NCI-H1417 (cell line): ENCODE results near the gene PRDM2.

Experiments used
- DNase-seq, 3 experiments: peaks; one replicate each; lab custom pipeline; 2025; lab: John Stamatoyannopoulos, UW

PRDM2 gene

GRCh38 chr1:13838236-13838635 lies 138.2 kb downstream of the PRDM2 start:
- no peak for DNase-seq

DNA sequence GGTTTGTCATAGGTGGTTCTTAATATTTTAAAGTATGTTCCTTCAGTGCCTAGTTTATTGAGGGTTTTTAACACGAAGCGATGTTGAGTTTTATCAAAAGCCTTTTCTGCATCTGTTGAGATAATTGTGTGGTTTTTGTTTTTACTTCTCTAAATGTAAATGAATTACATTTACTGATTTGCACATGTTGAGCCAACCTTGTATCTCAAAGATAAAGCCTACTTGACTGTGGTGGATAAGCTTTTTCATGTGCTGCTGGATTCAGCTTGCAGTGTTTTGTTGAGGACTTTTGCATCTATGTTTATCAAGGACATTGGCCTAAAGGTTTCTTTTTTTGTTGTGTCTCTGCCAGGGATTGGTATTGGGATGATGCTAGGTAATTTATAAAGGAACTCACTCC lies 142.5 kb downstream of the PRDM2 start:
- no peak for DNase-seq

DNA sequence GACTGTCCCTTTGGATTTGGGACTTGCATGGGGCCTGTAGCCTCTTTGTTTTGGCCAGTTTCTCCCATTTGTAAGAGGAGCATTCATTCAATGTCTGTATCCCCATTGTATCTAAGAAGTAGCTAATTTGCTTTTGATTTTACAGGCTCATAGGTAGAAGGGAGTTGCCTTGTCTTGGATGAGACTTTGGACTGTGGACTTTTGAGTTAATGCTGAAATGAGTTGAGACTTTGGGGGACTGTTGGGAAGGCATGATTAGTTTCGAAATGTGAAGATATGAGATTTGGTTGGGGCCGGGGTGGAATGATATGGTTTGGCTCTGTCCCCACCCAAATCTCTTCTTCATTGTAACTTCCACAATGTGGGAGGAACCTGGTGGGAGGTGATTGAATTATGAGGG lies 151.7 kb downstream of the PRDM2 start:
- DNase-seq: no peak

GRCh38 chr1:13855554-13855953 lies 155.6 kb downstream of the PRDM2 start:
- no peak for DNase-seq

- DNase-seq: peak in 1 of 3 experiments; percentile 2
Measured at GRCh38 chr1:13860031-13860430, 160.0 kb downstream of the PRDM2 start.

DNA sequence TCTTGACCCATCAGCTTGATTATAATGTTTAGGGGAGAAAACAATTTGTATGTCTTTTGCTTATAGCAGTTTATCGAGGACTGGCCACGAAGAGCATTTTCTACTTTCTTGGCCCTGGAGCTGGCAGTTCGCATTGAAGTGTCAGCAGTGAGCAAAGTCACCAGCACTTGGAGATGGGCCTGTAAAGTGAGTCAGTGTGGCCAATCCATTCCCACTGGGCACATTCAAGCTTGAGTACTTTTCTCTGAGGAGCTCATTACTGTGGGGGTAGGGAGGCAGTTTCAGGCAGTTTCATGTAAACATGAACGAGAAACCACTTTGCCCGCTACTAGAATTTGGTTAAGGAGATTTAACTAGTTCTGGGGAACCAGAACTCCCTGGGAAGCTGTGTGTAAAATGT lies 164.8 kb downstream of the PRDM2 start:
- DNase-seq: peak in 1 of 3 experiments; percentile 25

- no peak for DNase-seq
Measured at GRCh38 chr1:13865851-13866250, 165.9 kb downstream of the PRDM2 start.

DNA sequence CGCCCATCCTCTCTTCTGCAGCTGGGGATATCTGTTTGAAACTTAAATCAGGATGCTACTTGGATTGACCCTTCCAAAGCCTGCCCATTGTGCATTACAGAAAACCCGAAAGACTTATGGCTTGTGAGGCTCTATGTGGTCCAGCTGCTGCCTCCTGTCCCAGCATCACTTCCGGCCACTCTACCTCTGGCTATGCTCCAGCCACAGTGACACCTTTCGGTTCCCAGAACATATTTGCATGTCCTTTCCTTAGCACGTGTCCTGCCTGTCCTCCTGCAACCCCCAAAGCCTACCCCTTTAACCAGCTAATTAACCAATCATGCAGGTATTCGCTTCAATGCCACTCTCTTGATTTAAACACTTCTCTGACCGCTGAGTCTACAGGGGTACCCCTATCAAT lies 167.6 kb downstream of the PRDM2 start:
- no peak for DNase-seq

DNA sequence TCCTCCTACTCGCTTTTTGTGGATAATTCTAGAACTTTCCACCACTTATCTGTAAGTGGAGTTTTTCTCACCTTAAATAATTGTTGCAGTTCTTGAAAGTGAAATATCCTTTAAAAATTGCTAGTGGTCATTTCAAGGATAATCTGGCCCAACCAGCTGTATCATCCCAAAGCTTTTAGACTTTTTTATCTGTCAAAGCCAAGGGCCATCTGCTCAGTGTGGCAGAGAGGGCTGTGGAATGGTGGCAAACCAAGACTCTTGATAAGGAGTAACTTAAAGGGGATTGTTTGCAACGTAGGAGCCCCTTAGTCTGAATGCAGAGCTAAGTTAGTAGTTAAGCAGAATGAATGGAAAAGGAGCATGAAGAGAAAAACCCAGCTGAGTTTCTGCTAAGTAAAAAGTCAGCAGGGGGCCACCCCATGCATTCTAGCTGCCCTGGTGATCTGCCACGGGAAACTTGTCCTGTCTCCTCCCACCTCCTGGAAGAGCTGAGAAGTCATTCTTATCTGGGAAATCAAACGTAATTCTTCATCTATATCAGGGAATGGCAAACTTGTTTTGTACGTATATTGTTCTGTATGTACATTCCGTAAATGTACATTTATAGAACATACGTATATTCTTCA lies 169.3 kb downstream of the PRDM2 start:
- no peak for DNase-seq

- no peak for DNase-seq
Measured at GRCh38 chr1:13871413-13871812, 171.4 kb downstream of the PRDM2 start.

- no peak for DNase-seq
Measured at GRCh38 chr1:13871886-13872285, 171.9 kb downstream of the PRDM2 start.

DNA sequence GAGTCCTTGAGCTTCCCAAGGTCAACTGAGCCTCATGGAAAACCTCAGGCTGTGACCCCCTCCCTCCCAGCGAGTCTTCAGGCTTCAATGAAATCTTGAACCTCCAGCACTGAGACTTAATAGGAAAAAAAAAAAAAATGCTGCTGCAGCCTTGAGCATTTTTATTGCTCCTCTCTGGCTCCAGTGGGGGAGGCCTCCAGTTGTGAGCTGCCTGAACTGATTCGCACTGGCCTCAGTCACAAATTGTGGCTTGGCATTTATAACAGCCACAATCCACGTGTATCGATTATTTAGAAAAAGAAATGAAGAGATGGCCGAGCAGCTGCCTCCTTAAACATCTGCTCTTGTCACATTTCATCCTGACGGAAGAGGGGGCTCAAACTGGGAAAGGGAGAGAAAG lies 173.0 kb downstream of the PRDM2 start:
- no peak for DNase-seq
